RWPE2 (cell line): Measurements from ENCODE around the gene GJA10.
A peak's percentile ranks its signal among the peaks of the same experiment; 100 is the strongest.

ENCODE experiments used
- ATAC-seq: fragments of 200-7000 bp; cut with Tn5 transposase; 3 replicates; pipeline ENCODE4 v1.9.1; 2021; ENCODE audit warnings: low read depth
- DNase-seq: peaks from one replicate; pipeline ENCODE4 v3.0.0-alpha.2; 2020; ENCODE audit warnings: low spot score
- H3K27ac ChIP-seq: fragments of 450-650 bp; 2 replicates; pipeline ENCODE4 v1.5.1; 2017; ENCODE audit warnings: mild to moderate bottlenecking; ENCODE audit not compliant: poor library complexity, severe bottlenecking
- H3K27me3 ChIP-seq: fragments of 250-450 bp; sonication (Bioruptor Pico); 2 replicates; pipeline ENCODE4 v1.5.1; 2021; ENCODE audit warnings: mild to moderate bottlenecking, moderate library complexity; ENCODE audit not compliant: insufficient read depth, poor library complexity, severe bottlenecking
- H3K36me3 ChIP-seq: fragments of 250-450 bp; sonication (Bioruptor Pico); 2 replicates; pipeline ENCODE4 v1.5.1; 2020; ENCODE audit warnings: low read depth, mild to moderate bottlenecking, moderate library complexity
- H3K4me1 ChIP-seq: fragments of 250-450 bp; sonication (Bioruptor Pico); 2 replicates; pipeline ENCODE4 v1.5.1; 2021; ENCODE audit warnings: mild to moderate bottlenecking, moderate library complexity; ENCODE audit not compliant: insufficient read depth, poor library complexity, severe bottlenecking
- H3K4me3 ChIP-seq: fragments of 250-450 bp; sonication (Bioruptor Pico); 2 replicates; pipeline ENCODE4 v1.5.1; 2021; ENCODE audit warnings: mild to moderate bottlenecking, moderate library complexity; ENCODE audit not compliant: severe bottlenecking
- H3K9me3 ChIP-seq: fragments of 250-450 bp; sonication (Bioruptor Pico); 2 replicates; pipeline ENCODE4 v1.5.1; 2021; ENCODE audit warnings: mild to moderate bottlenecking, moderate library complexity; ENCODE audit not compliant: severe bottlenecking
- CTCF ChIP-seq: fragments of 450-650 bp; IDR thresholded peaks from one replicate; pipeline ENCODE4 v1.5.1; 2017; ENCODE audit warnings: mild to moderate bottlenecking, moderate library complexity; ENCODE audit not compliant: poor library complexity, severe bottlenecking

The GJA10 gene

GRCh38 chr6:89940225-89941027 lies 46.2 kb downstream of the GJA10 start:
- H3K27me3 ChIP-seq: no peaks in the 10 kb centered on the region
- peak; percentile 87 for TF ChIP-seq CTCF
- peaks cover 4% of the 10 kb centered on the region for H3K4me1 ChIP-seq
- no peaks in the 10 kb centered on the region for H3K9me3 ChIP-seq
- no peak overlapping the region for H3K27ac ChIP-seq
- no peak for DNase-seq
- no peak overlapping the region for H3K4me3 ChIP-seq
- no peaks in the 10 kb centered on the region for H3K36me3 ChIP-seq
- peak; percentile 97 for ATAC-seq

- H3K9me3 ChIP-seq: no peaks in the 10 kb centered on the region
- no peak for ATAC-seq
- TF ChIP-seq CTCF: no peak
- no peak overlapping the region for H3K4me3 ChIP-seq
- DNase-seq: no peak
- no peaks in the 10 kb centered on the region for H3K27me3 ChIP-seq
- H3K36me3 ChIP-seq: no peaks in the 10 kb centered on the region
- H3K27ac ChIP-seq: no peak overlapping the region
- peaks cover 4% of the 10 kb centered on the region for H3K4me1 ChIP-seq
These were observed 46.9 kb downstream of the GJA10 start for GRCh38 chr6:89941031-89941762.

DNA sequence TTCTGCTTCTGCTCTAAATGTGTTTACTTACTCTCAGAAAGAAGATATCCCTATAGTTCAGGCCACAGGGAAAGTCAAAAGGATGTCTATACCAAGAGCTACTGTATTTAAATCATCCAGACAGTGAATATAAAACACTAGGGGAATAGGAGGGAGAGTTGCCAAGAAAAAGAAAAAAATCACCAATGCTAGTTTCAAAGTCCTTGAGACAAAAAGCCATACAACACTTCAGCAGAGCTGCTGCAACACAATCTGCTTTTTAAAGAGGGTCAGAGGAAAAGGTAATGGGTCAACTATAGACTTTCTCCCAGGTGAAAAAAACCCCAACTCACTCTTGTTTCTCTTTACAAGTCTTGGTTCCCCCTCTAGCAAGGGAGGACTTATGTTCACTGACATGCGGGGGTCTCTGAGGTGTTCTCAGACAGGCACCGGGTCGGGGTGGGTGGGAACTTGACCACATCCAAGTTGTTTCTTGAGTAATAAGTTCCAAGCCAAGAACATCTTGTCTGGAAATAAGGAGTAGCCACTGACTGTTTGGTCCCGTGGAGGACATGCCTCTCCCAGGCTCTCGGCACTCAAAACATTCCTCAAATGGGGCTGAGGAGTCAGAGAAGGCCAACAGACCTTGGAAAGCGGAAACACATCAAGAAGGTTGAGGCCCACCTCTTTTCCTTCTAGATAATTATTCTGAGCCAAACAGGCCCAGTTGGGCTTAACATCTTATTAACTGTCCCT lies 47.7 kb downstream of the GJA10 start:
- DNase-seq (no peak), ATAC-seq (no peak)
- Histone ChIP-seq H3K9me3 (no peaks in the 10 kb centered on the region), H3K4me1 (peaks cover 4% of the 10 kb centered on the region), H3K27ac (no peak overlapping the region), H3K4me3 (no peak overlapping the region), H3K27me3 (no peaks in the 10 kb centered on the region), H3K36me3 (no peaks in the 10 kb centered on the region)
- no peak for TF ChIP-seq CTCF

DNA sequence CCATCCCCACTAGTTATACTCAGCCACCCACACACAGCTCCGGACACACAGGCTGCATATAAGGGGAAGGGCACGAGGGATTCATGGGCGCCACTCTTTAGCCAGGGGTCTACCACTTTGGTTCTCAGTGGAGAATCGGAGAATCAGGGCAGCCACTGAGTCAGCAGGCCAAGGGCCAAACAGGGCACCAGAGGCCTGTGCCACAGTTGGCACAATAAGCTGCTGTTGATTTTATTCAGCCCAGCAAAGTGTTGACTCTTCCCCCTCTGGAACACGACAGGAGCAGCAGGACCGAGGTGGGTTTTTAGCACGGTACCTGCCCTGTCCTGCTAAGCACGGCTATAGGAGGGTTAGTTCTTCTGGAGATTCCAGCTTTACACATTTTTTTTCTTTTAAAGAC lies 48.3 kb downstream of the GJA10 start:
- no peak for ATAC-seq
- no peak for TF ChIP-seq CTCF

More for the DNA sequence above, 48.3 kb downstream of the GJA10 start:
- Histone ChIP-seq H3K4me3 (no peak overlapping the region), H3K9me3 (no peaks in the 10 kb centered on the region), H3K4me1 (peaks cover 6% of the 10 kb centered on the region), H3K36me3 (no peaks in the 10 kb centered on the region), H3K27ac (no peak overlapping the region), H3K27me3 (no peaks in the 10 kb centered on the region)
- no peak for DNase-seq
